Placental epithelial cell (primary cell): ENCODE measurements around the gene GLP2R. TPM values are rescaled to one million over a fixed set of nuclear protein-coding genes. Genes with fewer than 3 reads are reported as not detected.

Source experiments
- total RNA-seq: library from RNA; depleted of rRNA; stranded (reverse); fragments of >200 nt; gene quantifications from 2 replicates; pipeline ENCODE4 v1.2.3, GENCODE V29; 2012

Gene GLP2R, protein sequence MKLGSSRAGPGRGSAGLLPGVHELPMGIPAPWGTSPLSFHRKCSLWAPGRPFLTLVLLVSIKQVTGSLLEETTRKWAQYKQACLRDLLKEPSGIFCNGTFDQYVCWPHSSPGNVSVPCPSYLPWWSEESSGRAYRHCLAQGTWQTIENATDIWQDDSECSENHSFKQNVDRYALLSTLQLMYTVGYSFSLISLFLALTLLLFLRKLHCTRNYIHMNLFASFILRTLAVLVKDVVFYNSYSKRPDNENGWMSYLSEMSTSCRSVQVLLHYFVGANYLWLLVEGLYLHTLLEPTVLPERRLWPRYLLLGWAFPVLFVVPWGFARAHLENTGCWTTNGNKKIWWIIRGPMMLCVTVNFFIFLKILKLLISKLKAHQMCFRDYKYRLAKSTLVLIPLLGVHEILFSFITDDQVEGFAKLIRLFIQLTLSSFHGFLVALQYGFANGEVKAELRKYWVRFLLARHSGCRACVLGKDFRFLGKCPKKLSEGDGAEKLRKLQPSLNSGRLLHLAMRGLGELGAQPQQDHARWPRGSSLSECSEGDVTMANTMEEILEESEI
- total RNA-seq, result not detected in 2 replicates

DNA sequence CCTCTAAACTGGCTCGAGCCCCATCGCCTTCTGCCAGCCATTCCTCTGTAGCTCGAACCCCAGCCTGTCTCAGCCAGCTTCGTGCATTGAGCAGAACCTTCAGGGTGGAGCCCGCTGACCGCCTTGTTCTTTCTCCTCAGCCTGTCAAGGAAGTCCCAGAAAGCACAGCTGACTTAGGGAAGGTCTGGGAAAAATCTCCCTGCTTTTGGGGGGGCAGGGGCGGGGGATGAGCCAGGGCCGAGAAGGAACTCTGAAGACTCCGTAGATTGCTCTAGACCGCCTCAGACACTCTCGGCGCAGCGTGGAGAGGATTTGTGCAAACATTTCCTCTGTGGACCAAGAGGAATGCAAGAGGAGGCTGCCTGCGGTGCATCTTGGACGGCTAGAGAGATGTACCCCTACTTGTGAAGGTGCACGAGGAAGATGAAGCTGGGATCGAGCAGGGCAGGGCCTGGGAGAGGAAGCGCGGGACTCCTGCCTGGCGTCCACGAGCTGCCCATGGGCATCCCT lies at the start of gene GLP2R:
Gene GLP2R (plus strand): TSS at position 284 of the 510 bp plus-strand sequence. CDS start 140 bp downstream, at position 424.

DNA sequence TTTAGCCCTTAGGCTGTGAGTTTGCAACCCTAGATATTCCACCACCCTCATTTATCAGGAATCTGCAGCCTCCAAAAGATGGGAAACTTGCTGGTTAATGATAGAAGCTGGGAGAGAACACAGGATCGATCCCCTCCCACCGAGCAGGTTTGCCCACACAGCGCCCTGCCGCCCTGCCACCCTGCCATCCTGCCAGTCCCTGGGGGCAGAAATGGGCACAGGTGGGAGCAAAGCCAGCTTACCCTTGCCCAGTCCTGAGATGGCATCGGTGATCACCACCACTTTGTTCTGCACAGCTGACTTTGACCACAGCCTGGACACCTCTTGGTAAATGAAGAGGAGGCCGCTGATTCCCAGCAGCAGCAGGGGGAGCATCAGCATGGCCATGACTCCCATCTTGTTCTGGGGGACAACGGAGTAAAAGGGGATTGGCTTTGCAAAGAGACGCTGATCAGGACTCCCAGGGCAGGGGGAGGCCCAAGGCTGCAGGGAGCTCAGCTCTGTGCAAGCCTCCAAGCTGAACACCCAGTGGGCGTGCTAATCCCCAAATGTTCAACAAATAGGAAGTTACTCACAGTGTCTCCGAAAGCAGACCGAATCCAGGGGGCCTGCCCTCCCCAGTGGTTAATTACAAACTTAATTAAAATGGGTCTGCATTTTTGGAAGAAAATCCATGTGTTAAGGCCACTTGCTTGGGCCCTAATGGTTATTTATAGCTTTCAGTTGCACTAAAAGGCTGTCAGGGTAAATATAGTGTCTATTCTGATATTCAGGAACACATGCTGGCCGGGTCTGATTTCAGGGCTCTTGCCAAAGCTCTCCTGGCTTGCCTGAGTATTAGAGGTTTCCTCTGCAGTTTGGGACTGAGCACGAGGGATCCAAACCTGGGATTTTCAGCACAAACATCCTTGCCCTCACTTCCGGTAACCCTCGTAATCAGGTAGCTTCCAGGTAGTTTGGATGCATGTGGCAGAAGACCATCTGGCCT lies 34.5 kb upstream of the GLP2R start, which contains the start of gene DHRS7C:
Gene DHRS7C (minus strand): TSS at position 704 of the 988 bp plus-strand sequence. CDS start 308 bp downstream, at position 396.

DNA sequence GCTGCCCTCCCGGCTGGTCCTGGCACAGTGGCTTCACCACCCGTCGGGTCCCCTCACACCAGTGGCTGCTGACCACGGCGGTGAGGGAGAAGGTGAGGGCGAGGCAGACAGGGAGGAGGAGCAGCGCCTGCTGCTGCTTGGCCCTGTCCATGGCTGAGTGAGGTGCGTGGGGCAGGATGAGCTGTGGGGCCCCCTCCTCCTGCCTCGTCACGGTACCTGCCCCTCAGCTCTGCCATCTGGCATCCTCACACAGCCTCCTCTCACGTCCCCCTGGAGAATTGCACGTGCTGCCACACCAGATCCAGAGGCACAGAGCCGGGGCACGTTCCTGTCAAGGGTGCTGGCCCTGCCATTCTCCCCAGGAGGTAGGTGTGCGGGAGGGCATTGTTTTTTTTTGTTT lies 3.8 kb upstream of the GLP2R start, which contains the start of gene GSG1L2:
Gene GSG1L2 (minus strand): TSS at position 159 of the 400 bp plus-strand sequence. CDS start 8 bp downstream, at position 151.

DNA sequence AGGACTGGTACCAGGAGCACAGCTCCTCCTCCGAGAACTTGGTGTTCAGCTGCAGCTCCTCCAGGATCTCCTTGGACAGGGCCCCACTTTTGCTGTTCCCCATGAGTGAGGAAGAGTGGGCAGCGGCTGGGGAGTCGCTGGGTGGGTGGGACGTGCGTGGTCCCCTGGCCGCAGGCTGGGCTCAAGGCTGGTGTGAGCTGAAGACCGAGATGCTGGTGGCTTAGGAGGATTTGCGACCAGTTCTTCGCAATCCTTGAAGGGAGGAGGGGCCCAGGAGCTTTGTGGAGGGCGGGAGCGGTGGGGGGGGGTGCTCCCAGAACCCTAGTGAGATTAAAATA lies 79.3 kb downstream of the GLP2R start, which contains the start of gene RCVRN:
Gene RCVRN (minus strand): TSS at position 194 of the 338 bp plus-strand sequence. CDS start 91 bp downstream, at position 103.

Other genes starting within 250 kb of the GLP2R start
- under 0.01 TPM in 1 of 2 replicates, not detected in the other for gene CFAP52, start 249.3 kb upstream of the GLP2R start, total RNA-seq
- gene USP43, start 180.4 kb upstream of the GLP2R start, total RNA-seq, result 0.79 and 2.3 TPM in 2 replicates
- gene DHRS7C, start 34.3 kb upstream of the GLP2R start, total RNA-seq, result not detected in 2 replicates
- not detected in 2 replicates for gene GSG1L2, start 3.8 kb upstream of the GLP2R start, total RNA-seq
- gene RCVRN, start 79.3 kb downstream of the GLP2R start, total RNA-seq, result not detected in 2 replicates